Bronchial epithelial cell (primary cell): ENCODE results near the gene MBOAT2. TPM values are rescaled to one million over a fixed set of nuclear protein-coding genes. Genes with fewer than 3 reads are reported as not detected.

Source experiments
- DNase-seq: peaks from one replicate; pipeline ENCODE4 v3.0.0-alpha.2; 2010; ENCODE audit warnings: low read depth
- FAIRE-seq: peaks from 2 replicates; lab custom pipeline; 2011; peaks lifted over from hg19 to GRCh38; lab: Jason Lieb, UNC
- H3K27me3 ChIP-seq: 2 replicates; pipeline ENCODE4 v1.5.1; 2011; ENCODE audit warnings: low read length; ENCODE audit not compliant: control insufficient read depth, insufficient read depth
- H3K36me3 ChIP-seq: 2 replicates; pipeline ENCODE4 v1.5.1; 2011; ENCODE audit warnings: low read length; ENCODE audit not compliant: control insufficient read depth, insufficient read depth
- H3K4me3 ChIP-seq: 2 replicates; pipeline ENCODE4 v1.5.1; 2011; ENCODE audit warnings: mild to moderate bottlenecking, low read depth, low read length, control low read depth
- CTCF ChIP-seq: IDR thresholded peaks from 2 replicates; pipeline ENCODE4 v1.5.1; 2011; ENCODE audit warnings: mild to moderate bottlenecking, moderate library complexity, low read length, control low read depth, inconsistent platforms; ENCODE audit not compliant: insufficient read depth, severe bottlenecking
- total RNA-seq: library from RNA; depleted of rRNA; stranded (reverse); fragments of >200 nt; gene quantifications from 2 replicates; pipeline ENCODE4 v1.2.1, GENCODE V29; 2014

Gene MBOAT2
- total RNA-seq, 1 donor from 2014 or later, result 145 TPM

DNA sequence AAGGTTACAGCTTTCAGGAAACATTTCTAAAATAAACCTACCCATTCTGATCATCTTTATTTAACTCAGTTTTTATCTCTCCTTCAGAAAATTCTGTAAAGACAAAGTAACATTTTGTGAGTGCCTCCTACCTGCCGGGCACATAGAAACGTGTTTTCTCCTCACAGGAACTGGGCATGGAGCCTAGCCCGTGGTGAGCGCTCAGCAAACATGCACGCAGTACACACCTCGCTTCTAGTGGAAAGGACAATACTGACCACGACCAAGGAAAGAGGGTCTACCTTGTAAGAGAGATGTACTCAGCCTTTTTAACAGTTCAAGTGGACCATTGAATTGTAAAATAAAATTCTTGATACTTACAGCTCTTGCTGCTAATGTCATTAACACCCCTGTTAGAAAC lies 141.3 kb downstream of the MBOAT2 start:
- H3K27me3 ChIP-seq, result no peaks in the 10 kb centered on the region
- FAIRE-seq (no peak), DNase-seq (no peak)
- no peak overlapping the region for H3K4me3 ChIP-seq
- H3K36me3 ChIP-seq, result peaks cover 6% of the 10 kb centered on the region
- TF ChIP-seq CTCF, result no peak

DNA sequence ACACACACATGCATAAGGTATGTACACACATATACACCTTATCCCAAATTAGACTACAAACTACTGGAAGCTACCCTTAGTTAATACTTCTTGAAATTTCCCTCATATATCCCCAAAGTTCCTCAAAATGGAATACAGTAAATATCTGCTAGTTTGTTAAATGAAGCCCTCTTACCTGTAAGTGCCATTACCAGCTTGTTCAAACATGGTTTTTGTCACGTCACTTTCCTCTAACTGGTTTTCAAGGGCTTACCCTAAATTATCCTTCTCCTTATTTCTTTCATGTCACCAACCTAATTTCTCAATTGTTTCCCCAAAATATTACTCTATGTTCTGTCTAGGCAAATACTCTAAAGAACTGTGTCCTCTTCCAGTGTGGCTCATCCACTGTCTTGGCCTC lies 141.7 kb downstream of the MBOAT2 start:
- no peak for FAIRE-seq
- Histone ChIP-seq H3K4me3 (no peak overlapping the region), H3K27me3 (no peaks in the 10 kb centered on the region), H3K36me3 (peaks cover 6% of the 10 kb centered on the region)
- DNase-seq, result no peak
- TF ChIP-seq CTCF, result no peak

DNA sequence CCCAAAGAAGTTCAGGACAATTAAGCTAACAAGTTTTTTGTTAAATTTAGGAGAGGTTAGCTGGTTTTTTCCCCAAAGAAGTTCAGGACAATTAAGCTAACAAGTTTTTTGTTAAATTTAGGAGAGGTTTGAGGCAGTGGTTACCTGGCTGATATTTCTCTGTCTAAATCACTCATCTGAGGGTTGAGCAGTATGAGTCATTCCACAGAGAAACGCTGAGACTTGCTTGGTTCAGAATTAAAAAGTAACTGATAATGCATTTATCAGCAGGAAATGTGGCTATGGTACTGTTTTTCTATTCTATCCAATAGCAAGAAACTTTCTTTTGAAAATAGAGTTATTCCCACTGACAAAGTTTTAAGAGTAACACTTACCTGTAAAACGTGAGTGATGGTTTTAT lies 143.2 kb downstream of the MBOAT2 start:
- no peak for TF ChIP-seq CTCF
- no peak for FAIRE-seq
- Histone ChIP-seq H3K36me3 (peaks cover 4% of the 10 kb centered on the region), H3K4me3 (no peak overlapping the region), H3K27me3 (no peaks in the 10 kb centered on the region)
- DNase-seq, result peak; percentile 83

DNA sequence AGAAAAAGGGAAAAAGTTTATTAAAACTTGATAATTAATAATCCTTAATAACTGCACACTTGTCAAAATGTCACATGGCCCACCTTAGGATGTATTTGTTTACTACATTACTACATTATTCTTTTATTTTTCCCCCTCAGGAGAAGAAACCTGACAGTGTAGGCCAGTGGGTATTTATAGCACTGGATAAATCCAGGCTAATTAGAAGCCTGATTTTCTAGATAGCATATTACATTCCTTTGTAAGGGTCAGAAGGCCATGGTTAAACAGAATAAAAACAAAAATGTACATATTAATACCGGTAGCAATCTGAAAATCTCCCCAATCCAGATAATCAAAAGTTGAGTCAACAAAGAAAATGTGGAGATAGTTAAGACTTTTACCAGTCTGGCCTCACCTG lies 144.6 kb downstream of the MBOAT2 start:
- FAIRE-seq (no peak), DNase-seq (no peak)
- TF ChIP-seq CTCF, result no peak
- H3K36me3 ChIP-seq, result peaks cover 2% of the 10 kb centered on the region
- no peaks in the 10 kb centered on the region for H3K27me3 ChIP-seq
- no peak overlapping the region for H3K4me3 ChIP-seq

- DNase-seq (no peak), FAIRE-seq (no peak)
- H3K27me3 ChIP-seq, result no peaks in the 10 kb centered on the region
- H3K36me3 ChIP-seq, result peaks cover under 1% of the 10 kb centered on the region
- no peak overlapping the region for H3K4me3 ChIP-seq
- TF ChIP-seq CTCF, result no peak
Observed at GRCh38 chr2:8858264-8858663, 145.2 kb downstream of the MBOAT2 start.

GRCh38 chr2:8857709-8858108 lies 145.8 kb downstream of the MBOAT2 start:
- H3K4me3 ChIP-seq, result no peak overlapping the region
- no peaks in the 10 kb centered on the region for H3K27me3 ChIP-seq
- no peak for TF ChIP-seq CTCF
- no peaks in the 10 kb centered on the region for H3K36me3 ChIP-seq
- no peak for FAIRE-seq
- DNase-seq, result peak; percentile 59
